H7 (cell line): Measurements from ENCODE around the gene CKMT1B. TPM values are rescaled to one million over a fixed set of nuclear protein-coding genes. Genes with fewer than 3 reads are reported as not detected.
"Not testable (repeated sequence)": the region's sequence is repeated elsewhere in the genome, so short reads cannot be mapped to it uniquely, and the experiment has no call there.

Experiments used
- DNase-seq: peaks from one replicate; pipeline ENCODE4 v3.0.0; 2012
- H3K27me3 ChIP-seq: 2 replicates; pipeline ENCODE4 v1.6.0; 2011; ENCODE audit warnings: mild to moderate bottlenecking, low read length; ENCODE audit not compliant: control insufficient read depth, insufficient read depth
- H3K36me3 ChIP-seq: replicated peaks from 2 replicates; pipeline ENCODE4 v1.5.1; 2011; ENCODE audit warnings: low read length; ENCODE audit not compliant: control insufficient read depth, insufficient read depth
- H3K4me3 ChIP-seq: 2 replicates; pipeline ENCODE4 v1.5.1; 2011; ENCODE audit warnings: low read depth, mild to moderate bottlenecking, control low read depth, low read length, moderate library complexity; ENCODE audit not compliant: insufficient read depth
- total RNA-seq: library from RNA; depleted of rRNA; stranded (reverse); fragments of >200 nt; shearing (Covaris generic); gene quantifications from 2 replicates; pipeline ENCODE4 v1.2.3, GENCODE V29; 2014; rRNA removed

The CKMT1B gene
- total RNA-seq, 1 experiment from 2014 or later, result 18.4 TPM

- H3K27me3 ChIP-seq, H3K4me3 ChIP-seq, DNase-seq, H3K36me3 ChIP-seq: not testable (repeated sequence)
These were observed 6.4 kb downstream of the CKMT1B start for GRCh38 chr15:43600200-43600599.

- H3K4me3 ChIP-seq, H3K27me3 ChIP-seq, H3K36me3 ChIP-seq, DNase-seq: not testable (repeated sequence)
These were observed 8.4 kb downstream of the CKMT1B start for GRCh38 chr15:43602233-43602632.

DNA sequence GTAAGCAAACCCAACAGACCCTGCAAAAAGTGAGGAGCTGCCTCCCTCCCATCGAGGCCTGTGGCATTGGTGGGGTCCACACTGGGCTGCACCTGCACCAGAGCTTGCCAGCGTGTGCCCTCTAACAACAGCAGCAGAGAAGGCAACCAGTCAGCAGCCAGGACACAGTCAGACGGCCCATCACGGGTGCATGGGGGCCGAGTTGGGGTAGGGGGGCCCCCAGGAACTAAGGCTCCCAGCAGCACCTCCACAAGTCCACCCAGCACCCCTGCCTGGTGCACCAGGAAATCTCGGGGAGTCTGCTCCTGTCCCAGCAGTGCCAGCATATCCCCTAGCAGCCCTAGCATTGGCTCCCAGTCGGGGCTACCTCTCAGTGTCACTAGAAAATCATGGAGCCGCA lies 23.9 kb downstream of the CKMT1B start:
- H3K4me3 ChIP-seq, H3K27me3 ChIP-seq, H3K36me3 ChIP-seq, DNase-seq: not testable (repeated sequence)

- not testable (repeated sequence) for DNase-seq, H3K4me3 ChIP-seq, H3K27me3 ChIP-seq, H3K36me3 ChIP-seq
These were observed 24.9 kb downstream of the CKMT1B start, which contains the start of gene STRC for GRCh38 chr15:43618700-43619099. Gene STRC, minus strand, starts transcription at chr15:43618800. Its CDS starts 78 bp downstream, at chr15:43618722.

DNA sequence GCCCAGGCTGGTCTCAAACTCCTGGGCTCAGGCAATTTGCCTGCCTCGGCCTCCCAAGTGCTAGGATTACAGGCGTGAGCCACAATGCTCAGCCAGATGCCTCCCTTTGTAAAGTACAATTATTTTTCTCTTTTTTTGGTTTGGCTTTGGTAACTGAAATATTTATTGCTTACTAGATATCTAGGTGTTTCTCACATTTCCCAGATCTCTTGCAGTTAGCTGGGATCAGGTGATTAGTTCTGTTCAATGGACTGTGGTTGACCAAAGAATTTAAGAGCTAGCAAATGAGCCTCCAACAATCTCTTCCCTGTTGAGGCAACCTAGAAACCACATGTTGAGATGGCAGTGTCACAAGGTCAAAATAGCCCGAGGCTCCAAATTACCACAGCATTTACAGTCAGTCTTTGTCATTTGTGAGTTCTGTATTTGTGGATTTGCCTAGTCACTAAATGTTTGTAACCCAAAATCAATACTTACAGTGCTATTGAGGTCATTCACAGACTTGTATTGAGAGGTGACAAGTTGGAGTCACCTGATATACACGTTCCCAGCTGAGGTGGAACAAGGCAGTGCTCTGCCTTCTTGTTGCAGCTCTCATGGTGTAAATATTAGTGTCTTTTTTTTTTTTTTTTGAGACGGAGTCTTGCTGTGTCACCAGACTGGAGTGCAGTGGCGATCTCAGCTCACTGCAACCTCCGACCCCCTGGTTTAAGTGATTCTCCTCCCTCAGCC lies 28.4 kb downstream of the CKMT1B start:
- not testable (repeated sequence) for H3K36me3 ChIP-seq, DNase-seq, H3K4me3 ChIP-seq, H3K27me3 ChIP-seq

GRCh38 chr15:43625106-43625505 lies 31.3 kb downstream of the CKMT1B start:
- Histone ChIP-seq H3K27me3 (no peaks in the 10 kb centered on the region), H3K4me3 (no peak overlapping the region), H3K36me3 (no peaks in the 10 kb centered on the region)
- DNase-seq, result no peak

DNA sequence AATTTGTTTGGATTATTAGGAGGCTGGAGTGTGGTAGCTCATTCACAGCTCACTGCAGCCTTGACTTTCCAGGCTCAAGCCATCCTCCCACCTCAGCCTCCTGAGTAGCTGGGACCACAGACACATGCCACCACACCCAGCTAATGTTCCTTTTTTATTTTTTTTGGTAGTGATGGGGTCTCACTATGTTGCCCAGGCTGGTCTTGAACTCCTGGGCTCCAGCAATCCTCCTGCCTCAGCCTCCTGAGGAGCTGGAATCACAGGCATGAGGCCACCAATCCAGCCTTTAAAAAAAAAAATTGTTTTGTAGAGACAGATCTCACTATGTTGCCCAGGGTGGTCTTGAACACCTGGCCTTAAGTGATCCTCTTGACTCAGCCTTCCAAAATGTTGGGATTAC lies 33.1 kb downstream of the CKMT1B start:
- not testable (repeated sequence) for H3K4me3 ChIP-seq, H3K27me3 ChIP-seq, H3K36me3 ChIP-seq, DNase-seq

DNA sequence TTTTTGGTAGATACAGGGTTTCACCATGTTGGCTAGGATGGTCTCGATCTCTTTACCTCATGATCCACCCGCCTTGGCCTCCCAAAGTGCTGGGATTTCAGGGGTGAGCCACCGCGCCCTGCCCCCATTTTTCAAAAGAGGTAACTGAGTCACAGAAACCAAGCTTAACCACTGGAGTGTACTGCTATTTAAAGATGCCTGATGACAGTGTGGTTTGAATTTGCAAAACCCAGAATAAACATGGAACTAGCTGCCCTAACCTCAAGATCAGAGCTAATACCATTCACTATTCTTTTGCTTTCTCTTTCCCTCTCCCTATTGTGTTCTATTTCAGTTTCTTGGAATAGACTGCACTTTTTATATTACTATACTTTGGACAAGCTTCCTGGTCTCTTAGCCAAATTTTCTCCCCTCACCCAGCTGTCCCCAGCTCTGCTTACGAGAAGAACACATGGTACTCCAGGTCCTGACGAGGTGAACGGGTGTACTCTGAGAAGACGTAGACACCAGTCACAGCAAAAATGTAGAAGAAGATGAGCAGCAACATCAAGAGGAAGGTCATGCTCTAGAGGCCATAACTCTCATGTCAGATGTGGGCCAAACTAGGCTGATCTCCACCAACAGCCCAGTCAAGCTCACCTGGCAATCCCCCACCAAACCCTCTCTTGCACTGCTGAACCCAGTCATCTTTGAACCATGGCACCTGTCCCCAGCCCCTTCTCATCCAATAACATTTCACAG lies 44.8 kb downstream of the CKMT1B start:
- not testable (repeated sequence) for H3K4me3 ChIP-seq, DNase-seq, H3K36me3 ChIP-seq, H3K27me3 ChIP-seq

Other genes starting within 250 kb of the CKMT1B start
- gene ZSCAN29, start 223.0 kb upstream of the CKMT1B start, total RNA-seq, result 34.5 and 38.0 TPM in 2 replicates
- gene TUBGCP4, start 222.9 kb upstream of the CKMT1B start, total RNA-seq, result 15.5 and 19.1 TPM in 2 replicates
- gene TP53BP1, start 100.9 kb upstream of the CKMT1B start, total RNA-seq, result 36.6 and 43.5 TPM in 2 replicates
- 0.67 and 1.8 TPM in 2 replicates for gene MAP1A, start 76.4 kb upstream of the CKMT1B start, total RNA-seq
- gene PPIP5K1, start 3.8 kb upstream of the CKMT1B start, total RNA-seq, result 10.5 and 11.7 TPM in 2 replicates
- gene STRC, start 24.8 kb downstream of the CKMT1B start, total RNA-seq, result 0.03 and 0.55 TPM in 2 replicates
- 0.41 and 0.94 TPM in 2 replicates for gene CATSPER2, start 54.8 kb downstream of the CKMT1B start, total RNA-seq
- 14.9 and 26.1 TPM in 2 replicates for gene CKMT1A, start 99.8 kb downstream of the CKMT1B start, total RNA-seq
- gene PDIA3, start 152.4 kb downstream of the CKMT1B start, total RNA-seq, result 197 and 224 TPM in 2 replicates
- gene ELL3, start 182.9 kb downstream of the CKMT1B start, total RNA-seq, result 14.7 and 17.6 TPM in 2 replicates
- gene SERF2, start 198.3 kb downstream of the CKMT1B start, total RNA-seq, result 372 and 456 TPM in 2 replicates
- 0.22 and 0.38 TPM in 2 replicates for gene SERINC4, start 206.2 kb downstream of the CKMT1B start, total RNA-seq
- 6.3 and 8.6 TPM in 2 replicates for gene HYPK, start 206.6 kb downstream of the CKMT1B start, total RNA-seq
- 25.3 and 29.8 TPM in 2 replicates for gene MFAP1, start 230.7 kb downstream of the CKMT1B start, total RNA-seq
- 19.3 and 21.3 TPM in 2 replicates for gene WDR76, start 233.0 kb downstream of the CKMT1B start, total RNA-seq